Skin epidermis (tissue), 12 donors: ENCODE data around the gene NRG2.

ENCODE experiments used
- H3K27ac ChIP-seq, 21 experiments: fragments of 200-600 bp; sonication (generic) in 11 of 21; one replicate each; pipeline ENCODE4 v1.5.0; 2020; ENCODE audit warnings: mild to moderate bottlenecking in 3 of 21, inconsistent platforms in 2 of 21, moderate library complexity in 2 of 21
- H3K4me3 ChIP-seq, 7 experiments: fragments of 200-600 bp; sonication (generic) in 2 of 7; one replicate each; pipeline ENCODE4 v1.5.0; 2020; ENCODE audit warnings: inconsistent platforms in 2 of 7, mild to moderate bottlenecking in 2 of 7, moderate library complexity in 1 of 7

The NRG2 gene

GRCh38 chr5:139829471-139829870 lies 213.6 kb downstream of the NRG2 start:
- Histone ChIP-seq H3K27ac (no peak overlapping the region), H3K4me3 (no peak overlapping the region)

- Histone ChIP-seq H3K4me3 (no peak overlapping the region), H3K27ac (no peak overlapping the region)
These were observed 214.7 kb downstream of the NRG2 start for GRCh38 chr5:139828207-139828895.

GRCh38 chr5:139825690-139826089 lies 217.4 kb downstream of the NRG2 start:
- no peak overlapping the region for H3K4me3 ChIP-seq
- H3K27ac ChIP-seq: no peak overlapping the region

- no peak overlapping the region for H3K27ac ChIP-seq
These were observed 219.2 kb downstream of the NRG2 start for GRCh38 chr5:139823757-139824355.

GRCh38 chr5:139822553-139823425 lies 220.3 kb downstream of the NRG2 start:
- no peak overlapping the region for H3K4me3 ChIP-seq
- H3K27ac ChIP-seq: no peak overlapping the region

More at GRCh38 chr5:139823757-139824355, 219.2 kb downstream of the NRG2 start:
- no peak overlapping the region for H3K4me3 ChIP-seq

GRCh38 chr5:139821806-139822552 lies 221.1 kb downstream of the NRG2 start:
- Histone ChIP-seq H3K27ac (no peak overlapping the region), H3K4me3 (no peak overlapping the region)

GRCh38 chr5:139820606-139821005 lies 222.5 kb downstream of the NRG2 start:
- Histone ChIP-seq H3K27ac (no peak overlapping the region), H3K4me3 (no peak overlapping the region)

GRCh38 chr5:139820130-139820529 lies 223.0 kb downstream of the NRG2 start:
- Histone ChIP-seq H3K4me3 (no peak overlapping the region), H3K27ac (no peak overlapping the region)

- H3K27ac ChIP-seq: no peak overlapping the region
- no peak overlapping the region for H3K4me3 ChIP-seq
These were observed 225.1 kb downstream of the NRG2 start for GRCh38 chr5:139817970-139818369.

- no peak overlapping the region for H3K27ac ChIP-seq
- no peak overlapping the region for H3K4me3 ChIP-seq
These were observed 225.7 kb downstream of the NRG2 start for GRCh38 chr5:139817362-139817761.

- no peak overlapping the region for H3K4me3 ChIP-seq
- no peak overlapping the region for H3K27ac ChIP-seq
These were observed 226.5 kb downstream of the NRG2 start for GRCh38 chr5:139816566-139816965.

- Histone ChIP-seq H3K4me3 (no peak overlapping the region), H3K27ac (no peak overlapping the region)
These were observed 228.3 kb downstream of the NRG2 start for GRCh38 chr5:139814704-139815280.

- H3K27ac ChIP-seq: no peak overlapping the region
These were observed 228.9 kb downstream of the NRG2 start for GRCh38 chr5:139814191-139814601.

GRCh38 chr5:139812836-139813805 lies 230.0 kb downstream of the NRG2 start:
- no peak overlapping the region for H3K27ac ChIP-seq
- no peak overlapping the region for H3K4me3 ChIP-seq

More at GRCh38 chr5:139814191-139814601, 228.9 kb downstream of the NRG2 start:
- H3K4me3 ChIP-seq: no peak overlapping the region

- Histone ChIP-seq H3K4me3 (no peak overlapping the region), H3K27ac (no peak overlapping the region)
These were observed 230.8 kb downstream of the NRG2 start for GRCh38 chr5:139812323-139812722.

GRCh38 chr5:139811274-139811607 lies 231.9 kb downstream of the NRG2 start:
- no peak overlapping the region for H3K4me3 ChIP-seq
- no peak overlapping the region for H3K27ac ChIP-seq

- Histone ChIP-seq H3K27ac (no peak overlapping the region), H3K4me3 (no peak overlapping the region)
These were observed 232.5 kb downstream of the NRG2 start for GRCh38 chr5:139810341-139811273.
